ENCODE measurements around the gene ASCC1.

DNA sequence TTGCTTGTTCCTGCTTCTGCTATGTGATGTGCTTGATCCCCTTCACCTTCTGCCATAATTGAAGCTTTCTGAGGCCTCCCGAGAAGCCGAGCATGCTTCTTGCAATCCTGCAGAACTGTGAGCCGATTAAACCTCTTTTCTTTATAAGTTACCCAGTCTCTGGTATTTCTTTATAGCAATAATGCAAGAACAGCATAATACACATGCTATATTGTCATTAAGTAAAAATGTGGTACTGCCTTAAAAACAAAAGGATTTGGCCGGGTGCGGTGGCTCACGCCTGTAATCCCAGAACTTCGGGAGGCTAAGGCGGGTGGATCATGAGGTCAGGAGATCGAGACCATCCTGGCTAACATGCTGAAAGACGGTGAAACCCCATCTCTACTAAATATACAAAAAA, 59.9 kb downstream of the ASCC1 start:
- TF ChIP-seq POLR2AphosphoS5 (IDR thresholded peaks at IDR 0.05) (no peak), CTCF (IDR thresholded peaks at IDR 0.05) (no peak), EP300 (IDR thresholded peaks at IDR 0.05) (no peak)

All from esophagus muscularis mucosa (tissue), 4 donors.